Activated CD4-positive, alpha-beta memory T cell treated with anti-CD3 and anti-CD28 coated beads, Interleukin-2, amount 10 ng/mL, durations not matched to agents 7 days and 5 days (primary cell): ENCODE results near the gene TMEM108. TPM values are rescaled to one million over a fixed set of nuclear protein-coding genes. Genes with fewer than 3 reads are reported as not detected.

ENCODE experiments used
- CTCF ChIA-PET: fragments of 350-600 bp; sonication (Branson Sonifier 250); formaldehyde crosslinking; loops from one replicate; lab custom pipeline; 2021; ENCODE audit warnings: antibody characterized with exemption, inconsistent platforms; lab: Charles Lee
- POLR2A ChIA-PET: fragments of 350-600 bp; sonication (Branson Sonifier 250); formaldehyde crosslinking; loops from one replicate; lab custom pipeline; 2021; ENCODE audit warnings: antibody characterized with exemption; lab: Charles Lee
- DNase-seq: peaks from one replicate; pipeline ENCODE4 v3.0.0-alpha.2; 2020
- H3K27ac Mint-ChIP-seq: one replicate; pipeline ENCODE4 v1.8.0; 2021; ENCODE audit warnings: mild to moderate bottlenecking, mixed read lengths
- H3K27me3 Mint-ChIP-seq: one replicate; pipeline ENCODE4 v1.8.0; 2021; ENCODE audit warnings: mixed read lengths
- H3K36me3 Mint-ChIP-seq: one replicate; pipeline ENCODE4 v1.8.0; 2021; ENCODE audit warnings: low read depth, mixed read lengths
- H3K4me1 Mint-ChIP-seq: one replicate; pipeline ENCODE4 v1.8.0; 2021; ENCODE audit warnings: mixed read lengths
- H3K4me3 Mint-ChIP-seq: one replicate; pipeline ENCODE4 v1.8.0; 2021; ENCODE audit warnings: mild to moderate bottlenecking, mixed read lengths
- H3K9me3 Mint-ChIP-seq: one replicate; pipeline ENCODE4 v1.8.0; 2021; ENCODE audit warnings: mixed read lengths
- total RNA-seq, 2 experiments: library from RNA; stranded (reverse); gene quantifications; one replicate each; pipeline ENCODE4 v1.2.3, GENCODE V29; 2021

TMEM108 gene
- total RNA-seq, 2 experiments from 2014 or later, result not detected

DNA sequence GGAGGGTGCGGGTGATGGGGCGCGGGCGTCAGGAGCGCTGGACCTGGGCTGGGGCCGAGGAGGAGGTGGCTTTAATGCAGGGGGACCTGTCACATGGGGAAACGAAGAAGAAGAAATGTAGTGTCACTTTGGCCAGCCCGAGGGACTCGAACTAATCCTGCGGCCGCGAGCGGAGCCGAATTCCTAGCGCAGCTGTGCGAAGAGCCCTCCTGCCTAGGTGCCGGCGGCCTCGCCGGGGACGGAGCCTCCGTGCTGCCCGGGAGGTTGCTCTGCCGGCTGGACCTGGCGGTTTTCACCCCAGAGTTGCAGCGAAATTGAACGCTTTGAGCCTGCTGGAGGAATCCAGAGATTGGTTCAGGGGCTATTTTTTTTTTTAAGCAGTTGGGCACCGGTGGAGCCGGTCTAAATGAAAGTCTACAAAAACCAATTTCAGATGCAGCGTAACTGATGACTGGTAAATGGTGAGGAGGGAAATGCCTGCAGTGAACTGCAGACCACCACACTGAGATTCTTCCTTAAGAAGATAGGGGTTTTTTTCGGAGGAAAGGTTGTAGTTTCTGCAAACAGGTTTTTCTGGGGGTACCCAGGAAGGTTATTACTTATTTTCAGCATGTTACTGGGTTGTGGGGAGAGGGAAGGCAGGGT is 662 bp downstream of the TMEM108 start:
- ChIA-PET CTCF (no interaction called here), POLR2A (no interaction called here)
- no peak overlapping the region for H3K4me3 Mint-ChIP-seq
- H3K9me3 Mint-ChIP-seq, result no peaks in the 10 kb centered on the region
- peaks cover 37% of the 10 kb centered on the region for H3K27me3 Mint-ChIP-seq
- DNase-seq, result no peak
- H3K36me3 Mint-ChIP-seq, result no peaks in the 10 kb centered on the region
- H3K4me1 Mint-ChIP-seq, result no peaks in the 10 kb centered on the region
- no peak overlapping the region for H3K27ac Mint-ChIP-seq

GRCh38 chr3:133040696-133041523 is 2.7 kb downstream of the TMEM108 start:
- Mint-ChIP-seq H3K4me3 (no peak overlapping the region), H3K9me3 (no peaks in the 10 kb centered on the region), H3K36me3 (no peaks in the 10 kb centered on the region), H3K27me3 (peaks cover 37% of the 10 kb centered on the region), H3K4me1 (no peaks in the 10 kb centered on the region), H3K27ac (no peak overlapping the region)
- ChIA-PET CTCF (interaction anchor here (0.7 to 1.6 kb wide), 2 partner anchors 232 to 372 kb away, joined by 3 read pairs; no protein-coding TSS in a partner anchor), POLR2A (no interaction called here)
- no peak for DNase-seq

GRCh38 chr3:133041524-133041829 is 3.3 kb downstream of the TMEM108 start:
- H3K27ac Mint-ChIP-seq, result no peak overlapping the region
- ChIA-PET POLR2A (no interaction called here), CTCF (interaction anchor here (1.6 kb wide), 1 partner anchor 371 kb away, joined by 3 read pairs; no protein-coding TSS in a partner anchor)
- H3K4me1 Mint-ChIP-seq, result no peaks in the 10 kb centered on the region
- H3K27me3 Mint-ChIP-seq, result peaks cover 37% of the 10 kb centered on the region
- no peaks in the 10 kb centered on the region for H3K9me3 Mint-ChIP-seq
- H3K4me3 Mint-ChIP-seq, result no peak overlapping the region
- no peak for DNase-seq
- no peaks in the 10 kb centered on the region for H3K36me3 Mint-ChIP-seq

GRCh38 chr3:133042778-133043177 is 4.6 kb downstream of the TMEM108 start:
- no peak for DNase-seq
- POLR2A ChIA-PET, result no interaction called here
- peaks cover 25% of the 10 kb centered on the region for H3K27me3 Mint-ChIP-seq
- H3K27ac Mint-ChIP-seq, result no peak overlapping the region
- H3K9me3 Mint-ChIP-seq, result no peaks in the 10 kb centered on the region
- no peak overlapping the region for H3K4me3 Mint-ChIP-seq
- H3K36me3 Mint-ChIP-seq, result no peaks in the 10 kb centered on the region
- no peaks in the 10 kb centered on the region for H3K4me1 Mint-ChIP-seq
- CTCF ChIA-PET, result interaction anchor here (0.6 kb wide), 1 partner anchor 8 kb away, joined by 4 read pairs; no protein-coding TSS in a partner anchor

GRCh38 chr3:133047980-133048379 is 9.8 kb downstream of the TMEM108 start:
- Mint-ChIP-seq H3K27me3 (peaks cover 9% of the 10 kb centered on the region), H3K9me3 (no peaks in the 10 kb centered on the region), H3K36me3 (no peaks in the 10 kb centered on the region), H3K4me3 (no peak overlapping the region), H3K4me1 (no peaks in the 10 kb centered on the region), H3K27ac (no peak overlapping the region)
- ChIA-PET POLR2A (no interaction called here), CTCF (no interaction called here)
- DNase-seq, result no peak

GRCh38 chr3:133049491-133049890 is 11.3 kb downstream of the TMEM108 start:
- Mint-ChIP-seq H3K9me3 (no peaks in the 10 kb centered on the region), H3K4me1 (no peaks in the 10 kb centered on the region), H3K36me3 (no peaks in the 10 kb centered on the region), H3K27me3 (peaks cover 11% of the 10 kb centered on the region), H3K27ac (no peak overlapping the region), H3K4me3 (no peak overlapping the region)
- DNase-seq, result no peak
- ChIA-PET POLR2A (no interaction called here), CTCF (no interaction called here)

GRCh38 chr3:133050891-133051290 is 12.7 kb downstream of the TMEM108 start:
- Mint-ChIP-seq H3K36me3 (no peaks in the 10 kb centered on the region), H3K4me1 (no peaks in the 10 kb centered on the region), H3K27me3 (peaks cover 11% of the 10 kb centered on the region), H3K27ac (no peak overlapping the region), H3K4me3 (no peak overlapping the region), H3K9me3 (no peaks in the 10 kb centered on the region)
- CTCF ChIA-PET, result interaction anchor here (0.9 kb wide), 1 partner anchor 9 kb away, joined by 4 read pairs; no protein-coding TSS in a partner anchor
- POLR2A ChIA-PET, result no interaction called here
- DNase-seq, result no peak

DNA sequence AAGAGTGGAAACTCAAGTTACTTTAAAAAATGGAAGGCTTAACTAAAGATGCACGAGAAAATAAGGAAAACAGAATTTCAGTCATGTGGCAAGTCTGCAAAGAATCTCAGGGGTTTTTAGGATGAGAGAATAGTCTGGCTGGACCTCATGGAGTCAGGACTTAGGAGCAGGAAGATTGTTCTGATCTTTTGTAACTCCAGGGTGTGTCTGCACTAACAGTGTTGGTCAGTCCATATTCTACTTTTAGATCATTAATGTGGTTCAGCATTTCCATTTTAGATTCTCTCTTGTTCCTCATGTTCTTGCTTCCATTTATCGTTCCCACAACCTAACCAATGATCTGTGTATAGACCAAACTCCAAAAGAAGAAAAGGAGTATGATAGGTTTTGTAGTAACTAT is 15.3 kb downstream of the TMEM108 start:
- Mint-ChIP-seq H3K27me3 (peaks cover 8% of the 10 kb centered on the region), H3K27ac (no peak overlapping the region), H3K9me3 (no peaks in the 10 kb centered on the region), H3K4me1 (no peaks in the 10 kb centered on the region), H3K36me3 (no peaks in the 10 kb centered on the region), H3K4me3 (no peak overlapping the region)
- ChIA-PET CTCF (no interaction called here), POLR2A (no interaction called here)
- no peak for DNase-seq

DNA sequence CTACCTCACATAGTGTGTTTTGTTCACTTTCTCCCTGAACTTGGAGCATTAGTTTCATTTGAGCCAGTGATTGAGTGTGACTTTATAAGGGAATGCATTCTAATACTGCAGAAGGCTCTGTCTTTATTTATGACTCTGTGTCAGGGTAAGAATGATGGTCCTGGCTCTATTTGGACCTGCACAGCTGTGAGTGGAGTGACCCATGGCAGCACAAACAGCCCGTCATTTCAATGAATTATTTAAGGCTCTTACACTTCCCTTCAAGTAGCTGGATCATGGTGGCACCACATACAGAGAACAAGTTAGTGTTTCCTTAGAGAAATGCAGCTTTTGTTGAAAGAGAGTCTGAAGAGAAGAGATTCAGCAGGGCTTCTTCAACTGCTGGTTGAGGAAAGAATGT is 16.4 kb downstream of the TMEM108 start:
- ChIA-PET CTCF (no interaction called here), POLR2A (no interaction called here)
- Mint-ChIP-seq H3K36me3 (no peaks in the 10 kb centered on the region), H3K27me3 (peaks cover 7% of the 10 kb centered on the region), H3K4me3 (no peak overlapping the region), H3K4me1 (no peaks in the 10 kb centered on the region), H3K27ac (no peak overlapping the region), H3K9me3 (no peaks in the 10 kb centered on the region)
- no peak for DNase-seq

GRCh38 chr3:133055339-133055738 is 17.1 kb downstream of the TMEM108 start:
- DNase-seq, result no peak
- H3K27ac Mint-ChIP-seq, result no peak overlapping the region
- POLR2A ChIA-PET, result no interaction called here
- H3K9me3 Mint-ChIP-seq, result no peaks in the 10 kb centered on the region
- CTCF ChIA-PET, result no interaction called here
- no peaks in the 10 kb centered on the region for H3K4me1 Mint-ChIP-seq
- no peaks in the 10 kb centered on the region for H3K36me3 Mint-ChIP-seq
- peaks cover 5% of the 10 kb centered on the region for H3K27me3 Mint-ChIP-seq
- no peak overlapping the region for H3K4me3 Mint-ChIP-seq

DNA sequence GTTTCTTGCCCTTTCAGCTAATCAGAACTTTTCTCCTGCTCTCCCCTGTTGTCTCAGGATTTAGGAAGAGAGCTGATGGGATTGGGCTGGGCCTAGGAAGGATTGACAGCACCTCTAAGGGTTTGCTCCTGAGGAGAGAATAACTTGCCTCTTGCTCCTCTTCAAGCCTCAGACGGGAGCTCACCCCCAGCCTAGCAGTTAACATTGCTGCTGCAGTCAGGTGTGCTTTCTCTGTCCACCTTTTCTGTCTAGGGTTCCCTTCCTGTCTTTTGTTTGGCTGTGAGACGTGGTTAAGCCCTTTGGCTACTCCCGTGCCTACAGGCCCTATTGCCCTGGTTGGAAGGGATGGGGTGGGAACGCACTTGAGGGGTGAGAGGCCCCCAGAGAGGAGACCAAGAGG is 20.1 kb downstream of the TMEM108 start:
- Mint-ChIP-seq H3K4me3 (no peak overlapping the region), H3K36me3 (no peaks in the 10 kb centered on the region), H3K27ac (no peak overlapping the region), H3K9me3 (no peaks in the 10 kb centered on the region), H3K27me3 (peaks cover 5% of the 10 kb centered on the region), H3K4me1 (no peaks in the 10 kb centered on the region)
- ChIA-PET CTCF (no interaction called here), POLR2A (no interaction called here)
- no peak for DNase-seq

GRCh38 chr3:133058831-133059230 is 20.6 kb downstream of the TMEM108 start:
- Mint-ChIP-seq H3K36me3 (no peaks in the 10 kb centered on the region), H3K4me1 (no peaks in the 10 kb centered on the region), H3K9me3 (no peaks in the 10 kb centered on the region), H3K27me3 (peaks cover 4% of the 10 kb centered on the region), H3K4me3 (no peak overlapping the region), H3K27ac (no peak overlapping the region)
- ChIA-PET POLR2A (no interaction called here), CTCF (no interaction called here)
- DNase-seq, result no peak

DNA sequence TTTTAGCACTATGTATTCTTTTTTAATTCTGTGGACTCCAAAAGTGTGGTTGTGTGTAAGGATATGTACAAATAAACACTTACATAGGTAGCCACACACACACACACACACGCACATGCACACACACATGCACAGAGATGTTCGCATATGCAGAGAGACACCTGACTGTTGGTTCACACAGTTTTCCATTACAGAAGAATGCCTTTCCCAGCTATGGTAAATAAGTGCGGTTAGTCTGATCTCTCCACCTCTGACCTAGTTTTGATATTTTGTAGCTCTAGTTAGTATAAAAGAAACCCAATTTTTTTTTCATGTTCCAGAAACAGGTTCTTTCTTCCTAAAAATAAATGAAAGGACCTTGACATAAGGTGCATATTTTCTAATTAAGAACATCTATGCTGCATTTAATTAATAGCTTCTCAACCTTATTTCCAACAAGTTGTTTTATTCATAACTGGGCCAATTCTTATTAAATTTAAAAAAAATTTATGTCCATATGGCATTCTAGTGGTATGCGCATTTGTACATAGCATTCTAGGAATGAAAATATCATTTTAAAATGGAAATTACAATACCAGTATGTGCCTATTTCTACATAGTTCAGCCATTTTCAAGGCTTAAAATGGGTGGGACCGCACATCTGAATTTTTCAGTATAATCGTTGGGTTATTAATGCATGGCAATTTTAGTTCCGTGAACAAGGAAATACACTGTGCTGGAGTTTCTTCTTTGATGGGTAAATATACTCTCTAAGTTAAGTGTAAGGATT is 27.2 kb downstream of the TMEM108 start:
- POLR2A ChIA-PET, result no interaction called here
- Mint-ChIP-seq H3K27ac (no peak overlapping the region), H3K27me3 (peaks cover 9% of the 10 kb centered on the region), H3K36me3 (no peaks in the 10 kb centered on the region), H3K9me3 (no peaks in the 10 kb centered on the region), H3K4me1 (no peaks in the 10 kb centered on the region), H3K4me3 (no peak overlapping the region)
- CTCF ChIA-PET, result no interaction called here
- DNase-seq, result no peak
